CD14-positive monocyte (primary cell): ENCODE measurements around the gene SLC24A3. TPM values are rescaled to one million over a fixed set of nuclear protein-coding genes. Genes with fewer than 3 reads are reported as not detected.

Experiments used
- DNase-seq, 3 donors: peaks; one replicate each; pipeline ENCODE4 v3.0.0-alpha.2; 2011 to 2022
- H2AFZ ChIP-seq: 2 replicates; pipeline ENCODE4 v1.6.0; 2012; ENCODE audit warnings: mild to moderate bottlenecking, low read depth, low read length, inconsistent platforms; ENCODE audit not compliant: insufficient read depth, poor library complexity, severe bottlenecking
- H3K27ac ChIP-seq, 2 donors: 1 replicate in 1 of 2; 2 replicates in 1 of 2; pipeline ENCODE4 v1.5.1; 2012 to 2013; ENCODE audit warnings: low read length in 2 of 2, control low read depth in 1 of 2, inconsistent platforms in 1 of 2, low read depth in 1 of 2, mild to moderate bottlenecking in 1 of 2
- H3K27me3 ChIP-seq, 2 donors: one replicate each; pipeline versions ENCODE4 v1.6.0 to v1.6.1; 2011 to 2013; ENCODE audit warnings: low read length in 2 of 2; ENCODE audit not compliant: control insufficient read depth in 2 of 2, insufficient read depth in 2 of 2
- H3K36me3 ChIP-seq, 2 donors: replicated peaks in 1 of 2; 1 replicate in 1 of 2; 2 replicates in 1 of 2; pipeline versions ENCODE4 v1.5.1 to v1.6.1; 2012 to 2013; ENCODE audit warnings: low read length in 2 of 2, control low read depth in 1 of 2, inconsistent platforms in 1 of 2, mild to moderate bottlenecking in 1 of 2; ENCODE audit not compliant: insufficient read depth in 2 of 2, control insufficient read depth in 1 of 2
- H3K4me1 ChIP-seq, 2 donors: 1 replicate in 1 of 2; 2 replicates in 1 of 2; pipeline versions ENCODE4 v1.5.1 to v1.6.1; 2012 to 2013; ENCODE audit warnings: low read length in 2 of 2, control low read depth in 1 of 2, inconsistent platforms in 1 of 2, mild to moderate bottlenecking in 1 of 2, moderate library complexity in 1 of 2; ENCODE audit not compliant: insufficient read depth in 2 of 2, control insufficient read depth in 1 of 2
- H3K4me2 ChIP-seq: replicated peaks from 2 replicates; pipeline ENCODE3; 2012; ENCODE audit warnings: low read length, moderate library complexity, mild to moderate bottlenecking; ENCODE audit not compliant: poor library complexity, severe bottlenecking; ENCODE audit errors: extremely low read depth
- H3K4me3 ChIP-seq, 3 experiments: fragments of 200-600 bp in 1 of 3; sonication (generic) in 1 of 3; replicated peaks in 1 of 3; 1 replicate in 2 of 3; 2 replicates in 1 of 3; pipeline ENCODE4 v1.5.1; 2011 to 2013; ENCODE audit warnings: low read length in 3 of 3, mild to moderate bottlenecking in 3 of 3, control low read depth in 2 of 3, low read depth in 2 of 3, inconsistent platforms in 1 of 3, moderate library complexity in 1 of 3
- H3K79me2 ChIP-seq: 2 replicates; pipeline ENCODE4 v1.6.0; 2012; ENCODE audit warnings: mild to moderate bottlenecking, control low read depth, inconsistent platforms, low read length, moderate library complexity; ENCODE audit not compliant: insufficient read depth
- H3K9ac ChIP-seq: 2 replicates; pipeline ENCODE4 v1.6.0; 2017; ENCODE audit warnings: low read length, mild to moderate bottlenecking; ENCODE audit not compliant: insufficient read depth, poor library complexity, severe bottlenecking
- H3K9me3 ChIP-seq, 2 donors: replicated peaks in 1 of 2; 1 replicate in 1 of 2; 2 replicates in 1 of 2; pipeline versions ENCODE4 v1.5.1 to v1.6.1; 2012 to 2013; ENCODE audit warnings: low read length in 2 of 2, control low read depth in 1 of 2; ENCODE audit not compliant: control insufficient read depth in 1 of 2, insufficient read depth in 1 of 2
- H4K20me1 ChIP-seq: 2 replicates; pipeline ENCODE4 v1.6.0; 2012; ENCODE audit warnings: mild to moderate bottlenecking, low read length, control low read depth, moderate library complexity; ENCODE audit not compliant: insufficient read depth
- H3K27ac Mint-ChIP-seq, 7 donors: one replicate each; pipeline ENCODE4 v1.8.0; 2020; ENCODE audit warnings: mild to moderate bottlenecking in 7 of 7, mixed read lengths in 7 of 7, moderate library complexity in 6 of 7, inconsistent platforms in 2 of 7
- H3K27me3 Mint-ChIP-seq, 3 donors: one replicate each; pipeline ENCODE4 v1.8.0; 2021 to 2022; ENCODE audit warnings: low read depth in 3 of 3, mild to moderate bottlenecking in 3 of 3, mixed read lengths in 3 of 3, moderate library complexity in 3 of 3, inconsistent platforms in 1 of 3
- H3K36me3 Mint-ChIP-seq, 2 donors: one replicate each; pipeline ENCODE4 v1.8.0; 2020; ENCODE audit warnings: mixed read lengths in 2 of 2, inconsistent platforms in 1 of 2, mild to moderate bottlenecking in 1 of 2
- H3K4me1 Mint-ChIP-seq: one replicate; pipeline ENCODE4 v1.8.0; 2020; ENCODE audit warnings: mild to moderate bottlenecking, mixed read lengths
- H3K4me3 Mint-ChIP-seq, 2 donors: one replicate each; pipeline ENCODE4 v1.8.0; 2020; ENCODE audit warnings: mild to moderate bottlenecking in 2 of 2, mixed read lengths in 2 of 2, moderate library complexity in 1 of 2
- H3K9me3 Mint-ChIP-seq, 7 donors: one replicate each; pipeline ENCODE4 v1.8.0; 2020 to 2022; ENCODE audit warnings: mixed read lengths in 7 of 7, mild to moderate bottlenecking in 6 of 7, moderate library complexity in 6 of 7, inconsistent platforms in 2 of 7
- WGBS: methylation state at CpG from one replicate; pipeline ENCODE4 v1.1.5; 2013; ENCODE audit warnings: missing lambda C conversion rate; ENCODE audit not compliant: insufficient coverage; 5-methylcytosine and 5-hydroxymethylcytosine counted together
- intact Hi-C, 2 donors: fragments of 100-400 bp; cut with micrococcal nuclease; formaldehyde crosslinking; loops; one replicate each; pipeline versions ENCODE4 v1.15.0 to v1.15.1; 2023
- polyA plus RNA-seq, 3 donors: library from polyadenylated mRNA; depleted of rRNA in 1 of 3; unstranded in 2 of 3; stranded (reverse) in 1 of 3; fragments of 300-500 nt in 2 of 3; fragments of >200 nt in 1 of 3; fragmentation: Illumina TruSeq in 2 of 3; gene quantifications; 1 replicate in 2 of 3; 2 replicates in 1 of 3; pipeline ENCODE4 v1.2.3, GENCODE V29; 2012 to 2021
- TF ChIP-seq, protein P1 (sequence below): fragments of 200-600 bp; IDR thresholded peaks from one replicate; pipeline ENCODE4 v1.8.0; 2022; ENCODE audit warnings: antibody characterized with exemption, mild to moderate bottlenecking

The SLC24A3 gene
- polyA plus RNA-seq, 3 donors = 0.04 to 0.08 TPM; not detected in 1

- TF ChIP-seq, protein P1, sequence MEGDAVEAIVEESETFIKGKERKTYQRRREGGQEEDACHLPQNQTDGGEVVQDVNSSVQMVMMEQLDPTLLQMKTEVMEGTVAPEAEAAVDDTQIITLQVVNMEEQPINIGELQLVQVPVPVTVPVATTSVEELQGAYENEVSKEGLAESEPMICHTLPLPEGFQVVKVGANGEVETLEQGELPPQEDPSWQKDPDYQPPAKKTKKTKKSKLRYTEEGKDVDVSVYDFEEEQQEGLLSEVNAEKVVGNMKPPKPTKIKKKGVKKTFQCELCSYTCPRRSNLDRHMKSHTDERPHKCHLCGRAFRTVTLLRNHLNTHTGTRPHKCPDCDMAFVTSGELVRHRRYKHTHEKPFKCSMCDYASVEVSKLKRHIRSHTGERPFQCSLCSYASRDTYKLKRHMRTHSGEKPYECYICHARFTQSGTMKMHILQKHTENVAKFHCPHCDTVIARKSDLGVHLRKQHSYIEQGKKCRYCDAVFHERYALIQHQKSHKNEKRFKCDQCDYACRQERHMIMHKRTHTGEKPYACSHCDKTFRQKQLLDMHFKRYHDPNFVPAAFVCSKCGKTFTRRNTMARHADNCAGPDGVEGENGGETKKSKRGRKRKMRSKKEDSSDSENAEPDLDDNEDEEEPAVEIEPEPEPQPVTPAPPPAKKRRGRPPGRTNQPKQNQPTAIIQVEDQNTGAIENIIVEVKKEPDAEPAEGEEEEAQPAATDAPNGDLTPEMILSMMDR = no peak
- 100% methylated on average over 1 of the region's 3 CpGs for WGBS
These were observed 222.9 kb downstream of the SLC24A3 start for GRCh38 chr20:19435316-19435715.

GRCh38 chr20:19435821-19436220, 223.4 kb downstream of the SLC24A3 start:
- no peaks in the 10 kb centered on the region for H4K20me1 ChIP-seq
- intact Hi-C loops = no loop called here
- peaks cover 0 to 2% (median 0%) of the 10 kb centered on the region in 3 donors for H3K27me3 Mint-ChIP-seq
- no peak overlapping the region for H2AFZ ChIP-seq
- H3K27me3 ChIP-seq = no peaks in the 10 kb centered on the region
- peaks cover 0 to 3% (median 0%) of the 10 kb centered on the region in 7 donors for H3K9me3 Mint-ChIP-seq
- no peaks in the 10 kb centered on the region for H3K36me3 Mint-ChIP-seq
- no peak overlapping the region for H3K4me2 ChIP-seq
- no peak overlapping the region for H3K4me3 ChIP-seq
- TF ChIP-seq, protein P1 = no peak
- H3K4me3 Mint-ChIP-seq = no peak overlapping the region
- H3K9me3 ChIP-seq = no peaks in the 10 kb centered on the region
- no peak overlapping the region for H3K27ac Mint-ChIP-seq
- peaks cover 0 to 7% of the 10 kb centered on the region in 2 donors for H3K4me1 ChIP-seq
- H3K36me3 ChIP-seq = no peaks in the 10 kb centered on the region
- no peak for DNase-seq
- H3K9ac ChIP-seq = no peak overlapping the region
- H3K79me2 ChIP-seq = no peaks in the 10 kb centered on the region
- no peak overlapping the region for H3K27ac ChIP-seq
- peaks cover 5% of the 10 kb centered on the region for H3K4me1 Mint-ChIP-seq

More at GRCh38 chr20:19435316-19435715, 222.9 kb downstream of the SLC24A3 start:
- no peak overlapping the region for H3K4me3 Mint-ChIP-seq
- H3K27me3 Mint-ChIP-seq = peaks cover 0 to 2% (median 0%) of the 10 kb centered on the region in 3 donors
- no peaks in the 10 kb centered on the region for H3K9me3 ChIP-seq
- H3K4me1 ChIP-seq = peaks cover 0 to 7% of the 10 kb centered on the region in 2 donors
- intact Hi-C loops = no loop called here
- no peak for DNase-seq
- H3K79me2 ChIP-seq = no peaks in the 10 kb centered on the region
- H3K4me2 ChIP-seq = no peak overlapping the region
- H3K9ac ChIP-seq = no peak overlapping the region
- H3K4me3 ChIP-seq = no peak overlapping the region
- no peak overlapping the region for H3K27ac Mint-ChIP-seq
- no peak overlapping the region for H3K27ac ChIP-seq
- peaks cover 0 to 3% (median 0%) of the 10 kb centered on the region in 7 donors for H3K9me3 Mint-ChIP-seq
- H2AFZ ChIP-seq = no peak overlapping the region
- H3K27me3 ChIP-seq = no peaks in the 10 kb centered on the region
- H4K20me1 ChIP-seq = no peaks in the 10 kb centered on the region
- H3K4me1 Mint-ChIP-seq = peaks cover 5% of the 10 kb centered on the region
- no peaks in the 10 kb centered on the region for H3K36me3 Mint-ChIP-seq
- H3K36me3 ChIP-seq = no peaks in the 10 kb centered on the region
